Left lung (tissue), 10 donors: Measurements from ENCODE around the gene HCN1. TPM values are rescaled to one million over a fixed set of nuclear protein-coding genes. Genes with fewer than 3 reads are reported as not detected.

Experiments used
- ATAC-seq: fragments of 200-7000 bp; cut with Tn5 transposase; one replicate; pipeline ENCODE4 v1.9.1; 2020; ENCODE audit warnings: moderate library complexity
- DNase-seq, 4 donors: peaks; one replicate each; pipeline ENCODE4 v3.0.0-alpha.2; 2013 to 2020
- H3K27ac ChIP-seq, 2 donors: fragments of 200-600 bp; sonication (generic) in 1 of 2; one replicate each; pipeline versions ENCODE4 v1.5.0 to v1.8.0; 2020 to 2021
- H3K27me3 ChIP-seq, 2 donors: fragments of 200-600 bp; sonication (generic) in 1 of 2; one replicate each; pipeline versions ENCODE4 v1.5.0 to v1.8.0; 2020 to 2021
- H3K36me3 ChIP-seq, 2 donors: fragments of 200-600 bp; sonication (generic) in 1 of 2; one replicate each; pipeline versions ENCODE4 v1.5.0 to v1.8.0; 2020 to 2021
- H3K4me1 ChIP-seq, 2 donors: fragments of 200-600 bp; one replicate each; pipeline ENCODE4 v1.8.0; 2021
- H3K4me3 ChIP-seq, 2 donors: fragments of 200-600 bp; sonication (generic) in 1 of 2; one replicate each; pipeline versions ENCODE4 v1.5.0 to v1.8.0; 2020 to 2021; ENCODE audit warnings: mild to moderate bottlenecking in 1 of 2
- H3K9me3 ChIP-seq, 2 donors: fragments of 200-600 bp; sonication (generic) in 1 of 2; one replicate each; pipeline versions ENCODE4 v1.5.0 to v1.8.0; 2020 to 2021
- CTCF ChIP-seq, 2 donors: fragments of 200-600 bp; sonication (generic) in 1 of 2; IDR thresholded peaks; one replicate each; pipeline versions ENCODE4 v1.5.0 to v1.8.0; 2021; ENCODE audit warnings: antibody characterized with exemption in 2 of 2
- intact Hi-C, 2 donors: fragments of 100-400 bp; cut with DNase I; formaldehyde crosslinking; loops; one replicate each; pipeline versions ENCODE4 v1.11.2 to v1.14.2; 2022
- polyA plus RNA-seq, 6 donors: library from polyadenylated mRNA; unstranded; fragments of 120-200 nt; gene quantifications; one replicate each; pipeline ENCODE4 v1.2.1, GENCODE V29; 2013; ENCODE audit not compliant: insufficient read length in 6 of 6
- total RNA-seq, 2 donors: library from RNA; stranded (reverse); fragmentation: NEBNext Ultra II Directional; extraction: Animal tissue kit (Norgen Biotek cat#: 25700); gene quantifications; one replicate each; pipeline ENCODE4 v1.2.1, GENCODE V29; 2021
- donor health status: DM: no; HTN: yes; CAD: no.
- donor health status: DM: no; HTN: no; CAD: no.

HCN1 gene
- total and polyA plus RNA-seq, 8 donors = 0.04 to 0.47 (median 0.06) TPM; not detected in 1

- Histone ChIP-seq H3K36me3 (no peaks in the 10 kb centered on the region), H3K27me3 (no peaks in the 10 kb centered on the region), H3K4me3 (no peak overlapping the region), H3K4me1 (no peaks in the 10 kb centered on the region), H3K27ac (no peak overlapping the region), H3K9me3 (no peaks in the 10 kb centered on the region)
- intact Hi-C loops = no loop called here
- no peak for TF ChIP-seq CTCF (IDR thresholded peaks at IDR 0.05)
- ATAC-seq = no peak
- peak in 2 of 4 donors; percentile 27 to 40 for DNase-seq
Measured at GRCh38 chr5:45672271-45672670, 23.9 kb downstream of the HCN1 start.

GRCh38 chr5:45648744-45649143 is 47.4 kb downstream of the HCN1 start:
- no peak for DNase-seq
- no peak for TF ChIP-seq CTCF (IDR thresholded peaks at IDR 0.05)
- H3K27me3 ChIP-seq = no peaks in the 10 kb centered on the region
- H3K36me3 ChIP-seq = no peaks in the 10 kb centered on the region
- intact Hi-C loops = no loop called here
- no peak overlapping the region for H3K4me3 ChIP-seq
- no peak overlapping the region for H3K27ac ChIP-seq
- no peaks in the 10 kb centered on the region for H3K4me1 ChIP-seq
- no peaks in the 10 kb centered on the region for H3K9me3 ChIP-seq
- ATAC-seq = no peak

GRCh38 chr5:45643056-45643455 is 53.1 kb downstream of the HCN1 start:
- no peak for DNase-seq
- Histone ChIP-seq H3K9me3 (no peaks in the 10 kb centered on the region), H3K27ac (no peak overlapping the region), H3K27me3 (no peaks in the 10 kb centered on the region), H3K4me3 (no peak overlapping the region), H3K36me3 (no peaks in the 10 kb centered on the region), H3K4me1 (no peaks in the 10 kb centered on the region)
- intact Hi-C loops = no loop called here
- TF ChIP-seq CTCF (IDR thresholded peaks at IDR 0.05) = no peak
- ATAC-seq = no peak

GRCh38 chr5:45642370-45642769 is 53.8 kb downstream of the HCN1 start:
- no peaks in the 10 kb centered on the region for H3K36me3 ChIP-seq
- H3K4me1 ChIP-seq = no peaks in the 10 kb centered on the region
- ATAC-seq (no peak), DNase-seq (no peak)
- TF ChIP-seq CTCF (IDR thresholded peaks at IDR 0.05) = no peak
- H3K27ac ChIP-seq = no peak overlapping the region
- no peaks in the 10 kb centered on the region for H3K9me3 ChIP-seq
- no peak overlapping the region for H3K4me3 ChIP-seq
- H3K27me3 ChIP-seq = no peaks in the 10 kb centered on the region
- intact Hi-C loops = no loop called here

- intact Hi-C loops = no loop called here
- ATAC-seq = no peak
- no peak for TF ChIP-seq CTCF (IDR thresholded peaks at IDR 0.05)
Measured at GRCh38 chr5:45639040-45639439, 57.1 kb downstream of the HCN1 start.

More at GRCh38 chr5:45639040-45639439, 57.1 kb downstream of the HCN1 start:
- Histone ChIP-seq H3K4me1 (no peaks in the 10 kb centered on the region), H3K36me3 (no peaks in the 10 kb centered on the region), H3K27ac (no peak overlapping the region), H3K4me3 (no peak overlapping the region), H3K27me3 (no peaks in the 10 kb centered on the region), H3K9me3 (no peaks in the 10 kb centered on the region)
- DNase-seq = no peak
